ENCODE measurements around the gene DPYD. TPM values are rescaled to one million over a fixed set of nuclear protein-coding genes. Genes with fewer than 3 reads are reported as not detected.

The DPYD gene
- total and polyA plus RNA-seq, 10 of the 15 experiments (the other 5 are each of a cell fraction or from before 2014, with no cell fraction given), result 5.7 to 23.8 (median 10.2) TPM

- TF ChIP-seq HDAC6 (IDR thresholded peaks at IDR 0.05; ENCODE audit: unreplicated experiment) (no peak), ZBTB33 (IDR thresholded peaks at IDR 0.05) (no peak), EED (IDR thresholded peaks at IDR 0.05; ENCODE audit: low read depth) (no peak), POLR2AphosphoS2 (IDR thresholded peaks at IDR 0.05; ENCODE audit: low read depth, low read length) (no peak), SKIL (IDR thresholded peaks at IDR 0.05; ENCODE audit: low read depth, poor library complexity, severe bottlenecking) (no peak), GABPA (IDR thresholded peaks at IDR 0.05; ENCODE audit: low read depth) (no peak), KLF5 (IDR thresholded peaks at IDR 0.05; ENCODE audit: partially characterized antibody) (no peak), LARP7 (IDR thresholded peaks at IDR 0.05) (no peak), SREBF1 (IDR thresholded peaks at IDR 0.05; ENCODE audit: low read length) (no peak)
These were observed 843.6 kb downstream of the DPYD start (continued) for GRCh38 chr1:97077221-97077620.

- no TSS peak for BruUV-seq (replicated peaks)
- Histone ChIP-seq H3K9me3 (replicated peaks; ENCODE audit: control insufficient read depth, insufficient read depth, low read length) (no peaks in the 10 kb centered on the region), H3K9ac (ENCODE audit: control insufficient read depth, insufficient read depth, low read length) (no peak overlapping the region), H3K27me3 (replicated peaks in 1 of 2; ENCODE audit: control insufficient read depth in 2 of 2, insufficient read depth in 2 of 2, low read length in 1 of 2) (no peaks in the 10 kb centered on the region), H3K27ac (ENCODE audit: control insufficient read depth, insufficient read depth) (no peak overlapping the region), H2AFZ (ENCODE audit: control insufficient read depth, low read depth, low read length) (no peak overlapping the region), H4K20me1 (ENCODE audit: control insufficient read depth, insufficient read depth) (no peaks in the 10 kb centered on the region), H3K4me1 (ENCODE audit: control insufficient read depth, insufficient read depth, low read length) (no peaks in the 10 kb centered on the region), H3K79me2 (ENCODE audit: control insufficient read depth, insufficient read depth, low read length) (no peaks in the 10 kb centered on the region), H3K4me3 (no peak overlapping the region), H3K36me3 (ENCODE audit: control insufficient read depth in 2 of 2, insufficient read depth in 2 of 2, low read length in 1 of 2) (no peaks in the 10 kb centered on the region), H3K4me2 (ENCODE audit: control insufficient read depth, insufficient read depth) (no peak overlapping the region)
- intact Hi-C loops (cut with micrococcal nuclease; ENCODE audit: unreplicated experiment) (no loop called here), in situ Hi-C loops (cut with MboI) (no loop called here)
- FAIRE-seq (no peak), DNase-seq (ENCODE audit: low read depth, low spot score) (no peak), ATAC-seq (no peak)
- TF ChIP-seq CEBPB (IDR thresholded peaks at IDR 0.05; ENCODE audit: borderline replicate concordance in 1 of 2, low read depth in 2 of 2, low read length in 2 of 2) (no peak), EP300 (IDR thresholded peaks at IDR 0.05; ENCODE audit: borderline replicate concordance in 1 of 2, control insufficient read depth in 1 of 2, low read depth in 2 of 2, low read length in 2 of 2) (no peak), USF2 (IDR thresholded peaks at IDR 0.05; ENCODE audit: borderline replicate concordance, low read depth, low read length) (no peak), CBX3 (IDR thresholded peaks at IDR 0.05; ENCODE audit: borderline replicate concordance, low read depth) (no peak)
- CTCF ChIA-PET, result interaction anchor here (0.6 to 0.7 kb wide), 2 partner anchors 9 to 931 kb away, joined by 3 read pairs; no protein-coding TSS in a partner anchor
- RAD21 ChIA-PET (ENCODE audit: unreplicated experiment), result no interaction called here
- SMC1A ChIA-PET (ENCODE audit: uncharacterized antibody, unreplicated experiment), result interaction anchor here (0.8 to 1.3 kb wide), 2 partner anchors 9 to 28 kb away, joined by 3 read pairs; no protein-coding TSS in a partner anchor
- POLR2A ChIA-PET, result no interaction called here
- WGBS (ENCODE audit: insufficient coverage, insufficient replicate concordance, low lambda C conversion rate, missing lambda C conversion rate), result 0% methylated on average over 2 of the region's 2 CpGs
These were observed 846.1 kb downstream of the DPYD start for GRCh38 chr1:97074771-97075170.

Measured in GM12878 (cell line).